Measurements from ENCODE around the gene CLMP. TPM values are rescaled to one million over a fixed set of nuclear protein-coding genes. Genes with fewer than 3 reads are reported as not detected.

CLMP gene
- total RNA-seq, 1 donor from 2014 or later: 6.6 TPM

DNA sequence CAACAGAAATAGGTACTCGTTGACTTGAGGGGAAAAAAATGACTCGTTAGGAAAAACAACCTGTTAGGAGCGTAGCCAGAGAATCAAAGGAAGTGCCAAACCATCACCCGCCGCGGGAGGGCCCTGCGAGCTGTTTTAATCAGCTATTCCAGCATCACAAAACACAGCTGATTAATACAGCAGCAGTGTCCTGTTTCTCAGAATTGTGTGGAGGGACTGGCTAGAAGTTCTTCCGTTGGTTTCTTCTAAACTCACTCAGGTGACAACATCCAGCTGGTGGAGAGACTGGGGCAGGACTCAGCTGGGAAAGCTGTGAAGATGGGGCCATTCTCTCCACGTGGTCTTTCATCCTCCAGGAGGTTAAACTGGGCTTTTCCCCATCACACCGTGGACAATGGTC lies 161.2 kb downstream of the CLMP start:
- H3K27ac Mint-ChIP-seq (ENCODE audit: unreplicated experiment): no peak overlapping the region
- DNase-seq (ENCODE audit: low spot score): no peak
- H3K4me1 Mint-ChIP-seq (ENCODE audit: low read depth): no peaks in the 10 kb centered on the region
- H3K36me3 Mint-ChIP-seq (ENCODE audit: low read depth): no peaks in the 10 kb centered on the region
- no peaks in the 10 kb centered on the region for H3K27me3 Mint-ChIP-seq (ENCODE audit: low read depth)
- no peak overlapping the region for H3K4me3 Mint-ChIP-seq (ENCODE audit: unreplicated experiment)
- TF ChIP-seq, protein P1, sequence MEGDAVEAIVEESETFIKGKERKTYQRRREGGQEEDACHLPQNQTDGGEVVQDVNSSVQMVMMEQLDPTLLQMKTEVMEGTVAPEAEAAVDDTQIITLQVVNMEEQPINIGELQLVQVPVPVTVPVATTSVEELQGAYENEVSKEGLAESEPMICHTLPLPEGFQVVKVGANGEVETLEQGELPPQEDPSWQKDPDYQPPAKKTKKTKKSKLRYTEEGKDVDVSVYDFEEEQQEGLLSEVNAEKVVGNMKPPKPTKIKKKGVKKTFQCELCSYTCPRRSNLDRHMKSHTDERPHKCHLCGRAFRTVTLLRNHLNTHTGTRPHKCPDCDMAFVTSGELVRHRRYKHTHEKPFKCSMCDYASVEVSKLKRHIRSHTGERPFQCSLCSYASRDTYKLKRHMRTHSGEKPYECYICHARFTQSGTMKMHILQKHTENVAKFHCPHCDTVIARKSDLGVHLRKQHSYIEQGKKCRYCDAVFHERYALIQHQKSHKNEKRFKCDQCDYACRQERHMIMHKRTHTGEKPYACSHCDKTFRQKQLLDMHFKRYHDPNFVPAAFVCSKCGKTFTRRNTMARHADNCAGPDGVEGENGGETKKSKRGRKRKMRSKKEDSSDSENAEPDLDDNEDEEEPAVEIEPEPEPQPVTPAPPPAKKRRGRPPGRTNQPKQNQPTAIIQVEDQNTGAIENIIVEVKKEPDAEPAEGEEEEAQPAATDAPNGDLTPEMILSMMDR (IDR thresholded peaks at IDR 0.05): no peak
- no peaks in the 10 kb centered on the region for H3K9me3 Mint-ChIP-seq (ENCODE audit: low read depth)

DNA sequence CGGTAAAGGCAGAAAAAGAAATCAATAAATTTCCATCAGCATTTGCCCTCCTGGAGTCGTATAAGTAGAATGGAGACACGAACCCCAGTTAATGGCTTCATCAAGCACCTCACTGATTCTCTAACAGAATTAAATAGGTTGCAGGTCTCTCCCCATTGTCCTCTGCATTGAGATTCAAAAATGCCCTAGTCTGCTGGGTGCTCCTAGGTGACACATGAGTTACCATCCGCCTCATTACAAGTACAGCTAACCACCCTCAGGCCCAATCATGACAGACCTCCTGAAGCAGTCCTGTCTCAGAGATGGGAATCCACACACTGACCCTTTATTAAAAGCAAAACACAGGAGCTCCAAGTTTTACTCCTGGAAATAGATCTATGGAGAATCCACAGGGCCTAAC lies 164.5 kb downstream of the CLMP start:
- no peak for DNase-seq (ENCODE audit: low spot score)
- Mint-ChIP-seq H3K27ac (ENCODE audit: unreplicated experiment) (no peak overlapping the region), H3K36me3 (ENCODE audit: low read depth) (no peaks in the 10 kb centered on the region), H3K4me1 (ENCODE audit: low read depth) (no peaks in the 10 kb centered on the region), H3K4me3 (ENCODE audit: unreplicated experiment) (no peak overlapping the region), H3K27me3 (ENCODE audit: low read depth) (no peaks in the 10 kb centered on the region), H3K9me3 (ENCODE audit: low read depth) (no peaks in the 10 kb centered on the region)
- TF ChIP-seq, protein P1 (IDR thresholded peaks at IDR 0.05): no peak

DNA sequence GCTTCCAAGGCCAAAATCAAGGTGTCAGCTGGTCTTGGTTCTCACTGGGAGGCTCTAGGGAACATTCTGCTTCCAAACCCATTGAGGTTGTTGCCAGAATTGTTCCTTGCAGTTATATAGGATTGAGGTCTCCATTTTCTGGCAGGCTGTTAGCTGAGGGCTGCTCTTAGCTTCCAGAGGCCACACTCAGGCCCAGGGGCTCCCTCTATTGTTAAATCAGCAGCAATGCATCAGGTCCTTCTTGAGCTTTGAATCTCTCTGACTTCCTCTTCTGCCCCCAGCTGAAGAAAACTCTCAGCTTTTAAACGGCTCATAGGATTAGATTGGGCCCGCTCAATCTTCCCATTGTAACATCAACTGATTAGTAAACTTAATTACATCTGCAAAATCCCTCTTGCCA lies 174.1 kb downstream of the CLMP start:
- no peaks in the 10 kb centered on the region for H3K9me3 Mint-ChIP-seq (ENCODE audit: low read depth)
- TF ChIP-seq, protein P1 (IDR thresholded peaks at IDR 0.05): peak; percentile 79
- peaks cover 7% of the 10 kb centered on the region for H3K4me1 Mint-ChIP-seq (ENCODE audit: low read depth)
- H3K36me3 Mint-ChIP-seq (ENCODE audit: low read depth): no peaks in the 10 kb centered on the region
- peaks cover 16% of the 10 kb centered on the region for H3K27me3 Mint-ChIP-seq (ENCODE audit: low read depth)
- DNase-seq (ENCODE audit: low spot score): no peak
- H3K4me3 Mint-ChIP-seq (ENCODE audit: unreplicated experiment): no peak overlapping the region
- no peak overlapping the region for H3K27ac Mint-ChIP-seq (ENCODE audit: unreplicated experiment)

Other genes starting within 250 kb of the CLMP start
- not detected in 3 replicates for gene BSX, start 213.4 kb downstream of the CLMP start, total RNA-seq
- gene HSPA8, start 133.1 kb downstream of the CLMP start, total RNA-seq: 1,112 to 1,153 TPM (median 1,138 TPM) in 3 replicates
- 0.99 to 2.2 TPM (median 1.6 TPM) in 3 replicates for gene GRAMD1B, start 235.0 kb upstream of the CLMP start, total RNA-seq

All from chondrocyte (in vitro differentiated cells).